HEK293T (cell line): ENCODE data around the gene ZNF525.
"Not testable (repeated sequence)": the region's sequence is repeated elsewhere in the genome, so short reads cannot be mapped to it uniquely, and the experiment has no call there.

Experiments
- CTCF ChIA-PET: fragments of 350-600 bp; formaldehyde crosslinking; extraction: SDS; loops from one replicate; lab custom pipeline; 2021; ENCODE audit warnings: antibody characterized with exemption, inconsistent platforms; lab: Yijun Ruan, JAX
- POLR2A ChIA-PET: fragments of 350-600 bp; formaldehyde crosslinking; extraction: SDS; loops from one replicate; lab custom pipeline; 2020; ENCODE audit warnings: antibody characterized with exemption, inconsistent platforms; lab: Yijun Ruan, JAX
- DNase-seq: peaks from one replicate; pipeline ENCODE4 v3.0.0; 2012; ENCODE audit warnings: mixed read lengths; ENCODE audit errors: extremely low spot score
- ARNT ChIP-seq: fragments of 450-650 bp; IDR thresholded peaks from 2 replicates; pipeline ENCODE4 v1.6.1; 2017; ENCODE audit warnings: mild to moderate bottlenecking
- BHLHE40 ChIP-seq: fragments of 450-650 bp; IDR thresholded peaks from 2 replicates; pipeline ENCODE4 v1.6.1; 2016; ENCODE audit warnings: mild to moderate bottlenecking, moderate library complexity, borderline replicate concordance
- CTBP1 ChIP-seq: fragments of 450-650 bp; IDR thresholded peaks from 2 replicates; pipeline ENCODE4 v1.6.1; 2016; ENCODE audit warnings: borderline replicate concordance
- ELF4 ChIP-seq: fragments of 450-650 bp; IDR thresholded peaks from 2 replicates; pipeline ENCODE4 v1.6.1; 2017; ENCODE audit warnings: antibody characterized with exemption
- FOXA1 ChIP-seq: fragments of 450-650 bp; IDR thresholded peaks from 2 replicates; pipeline ENCODE4 v1.6.1; 2016; ENCODE audit warnings: mild to moderate bottlenecking
- FOXK2 ChIP-seq: fragments of 450-650 bp; IDR thresholded peaks from 2 replicates; pipeline ENCODE4 v1.6.1; 2016; ENCODE audit warnings: mild to moderate bottlenecking
- FOXM1 ChIP-seq: fragments of 450-650 bp; IDR thresholded peaks from 2 replicates; pipeline ENCODE4 v1.6.1; 2017; ENCODE audit warnings: mild to moderate bottlenecking, borderline replicate concordance
- HDGF ChIP-seq: fragments of 450-650 bp; IDR thresholded peaks from 2 replicates; pipeline ENCODE4 v1.6.1; 2017; ENCODE audit warnings: antibody characterized with exemption, borderline replicate concordance
- L3MBTL2 ChIP-seq: fragments of 450-650 bp; conservative IDR thresholded peaks from 2 replicates; pipeline ENCODE4 v1.6.1; 2016; ENCODE audit warnings: mild to moderate bottlenecking
- LEF1 ChIP-seq: fragments of 450-650 bp; IDR thresholded peaks from 2 replicates; pipeline ENCODE4 v1.6.1; 2017; ENCODE audit warnings: mild to moderate bottlenecking, borderline replicate concordance
- NFRKB ChIP-seq: fragments of 450-650 bp; IDR thresholded peaks from 2 replicates; pipeline ENCODE4 v1.6.1; 2016; ENCODE audit warnings: mild to moderate bottlenecking, moderate library complexity
- SP1 ChIP-seq: fragments of 450-650 bp; IDR thresholded peaks from 2 replicates; pipeline ENCODE4 v1.6.1; 2017
- SUZ12 ChIP-seq: fragments of 450-650 bp; IDR thresholded peaks from 2 replicates; pipeline ENCODE4 v1.6.1; 2016; ENCODE audit warnings: mild to moderate bottlenecking
- TARDBP ChIP-seq: fragments of 450-650 bp; IDR thresholded peaks from 2 replicates; pipeline ENCODE4 v1.6.1; 2016
- ZNF384 ChIP-seq: fragments of 450-650 bp; IDR thresholded peaks from 2 replicates; pipeline ENCODE4 v1.6.1; 2016
- TF ChIP-seq, protein P1 (sequence below): fragments of 450-650 bp; IDR thresholded peaks from 2 replicates; pipeline ENCODE4 v1.6.1; 2016

ZNF525 gene

GRCh38 chr19:53355739-53356138 lies 9.8 kb upstream of the ZNF525 start:
- no peak for DNase-seq
- CTCF ChIA-PET, result no interaction called here
- POLR2A ChIA-PET, result no interaction called here

DNA sequence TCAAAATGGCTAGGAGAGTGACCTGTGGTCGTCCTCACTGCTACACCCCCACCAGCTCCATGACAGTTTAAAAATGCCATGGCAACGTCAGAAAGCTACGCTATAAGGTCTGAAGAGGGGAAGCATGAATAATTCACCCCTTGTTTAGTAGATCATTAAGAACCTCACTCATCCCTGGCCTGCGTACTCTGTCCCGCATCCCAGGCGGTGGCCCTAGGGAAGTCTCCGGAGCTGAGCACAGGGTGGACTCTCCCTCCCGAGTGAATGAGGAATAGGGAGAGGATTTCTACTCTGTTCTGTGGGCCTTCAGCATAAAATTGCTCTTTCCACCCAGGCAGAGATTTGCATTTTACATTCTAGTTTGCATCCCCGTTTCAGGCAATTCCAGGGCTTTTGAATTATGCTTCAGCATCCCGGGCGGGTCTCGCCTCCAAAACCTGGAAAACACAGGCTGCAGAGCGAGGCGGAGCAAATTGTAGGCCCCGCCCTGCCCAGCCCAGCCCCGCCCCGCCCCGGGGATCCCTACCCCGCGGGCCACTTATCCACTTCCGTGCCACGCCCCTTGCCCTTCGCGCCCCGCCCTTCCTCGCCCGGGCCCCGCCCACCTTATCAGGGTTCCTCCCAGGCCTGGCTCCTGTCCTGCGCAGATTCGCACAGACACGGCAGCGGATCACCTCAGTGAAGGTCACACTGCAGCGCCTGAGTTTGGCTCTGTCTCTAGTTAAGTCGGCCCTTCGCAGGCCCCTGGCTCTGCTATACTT lies 7.5 kb upstream of the ZNF525 start:
- POLR2A ChIA-PET, result no interaction called here
- CTCF ChIA-PET, result no interaction called here
- no peak for DNase-seq
- TF ChIP-seq FOXA1, result no peak
- no peak for TF ChIP-seq HDGF
- TF ChIP-seq CTBP1, result no peak
- no peak for TF ChIP-seq SP1
- TF ChIP-seq TARDBP, result no peak
- TF ChIP-seq BHLHE40, result no peak
- no peak for TF ChIP-seq ARNT
- no peak for TF ChIP-seq ELF4
- TF ChIP-seq, protein P1, sequence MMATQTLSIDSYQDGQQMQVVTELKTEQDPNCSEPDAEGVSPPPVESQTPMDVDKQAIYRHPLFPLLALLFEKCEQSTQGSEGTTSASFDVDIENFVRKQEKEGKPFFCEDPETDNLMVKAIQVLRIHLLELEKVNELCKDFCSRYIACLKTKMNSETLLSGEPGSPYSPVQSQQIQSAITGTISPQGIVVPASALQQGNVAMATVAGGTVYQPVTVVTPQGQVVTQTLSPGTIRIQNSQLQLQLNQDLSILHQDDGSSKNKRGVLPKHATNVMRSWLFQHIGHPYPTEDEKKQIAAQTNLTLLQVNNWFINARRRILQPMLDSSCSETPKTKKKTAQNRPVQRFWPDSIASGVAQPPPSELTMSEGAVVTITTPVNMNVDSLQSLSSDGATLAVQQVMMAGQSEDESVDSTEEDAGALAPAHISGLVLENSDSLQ, result no peak
- TF ChIP-seq FOXK2, result no peak
- TF ChIP-seq L3MBTL2, result no peak
- no peak for TF ChIP-seq FOXM1
- TF ChIP-seq ZNF384, result no peak
- TF ChIP-seq LEF1, result no peak
- no peak for TF ChIP-seq NFRKB

More at GRCh38 chr19:53355739-53356138, 9.8 kb upstream of the ZNF525 start:
- TF ChIP-seq FOXA1 (no peak), ELF4 (no peak), L3MBTL2 (no peak), TARDBP (no peak), FOXK2 (no peak)

DNA sequence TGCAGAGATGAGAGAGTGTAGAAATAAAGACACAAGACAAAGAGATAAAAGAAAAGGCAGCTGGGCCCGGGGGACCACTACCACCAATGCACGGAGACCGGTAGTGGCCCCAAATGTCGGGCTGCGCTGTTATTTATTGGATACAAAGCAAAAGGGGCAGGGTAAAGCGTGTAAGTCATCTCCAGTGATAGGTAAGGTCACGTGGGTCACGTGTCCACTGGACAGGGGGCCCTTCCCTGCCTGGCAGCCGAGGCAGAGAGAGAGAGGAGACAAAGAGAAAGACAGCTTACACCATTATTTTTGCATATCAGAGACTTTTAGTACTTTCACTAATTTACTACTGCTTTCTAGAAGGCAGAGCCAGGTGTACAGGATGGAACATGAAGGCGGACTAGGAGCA lies 5.4 kb upstream of the ZNF525 start:
- CTCF ChIA-PET, POLR2A ChIA-PET, DNase-seq: not testable (repeated sequence)

DNA sequence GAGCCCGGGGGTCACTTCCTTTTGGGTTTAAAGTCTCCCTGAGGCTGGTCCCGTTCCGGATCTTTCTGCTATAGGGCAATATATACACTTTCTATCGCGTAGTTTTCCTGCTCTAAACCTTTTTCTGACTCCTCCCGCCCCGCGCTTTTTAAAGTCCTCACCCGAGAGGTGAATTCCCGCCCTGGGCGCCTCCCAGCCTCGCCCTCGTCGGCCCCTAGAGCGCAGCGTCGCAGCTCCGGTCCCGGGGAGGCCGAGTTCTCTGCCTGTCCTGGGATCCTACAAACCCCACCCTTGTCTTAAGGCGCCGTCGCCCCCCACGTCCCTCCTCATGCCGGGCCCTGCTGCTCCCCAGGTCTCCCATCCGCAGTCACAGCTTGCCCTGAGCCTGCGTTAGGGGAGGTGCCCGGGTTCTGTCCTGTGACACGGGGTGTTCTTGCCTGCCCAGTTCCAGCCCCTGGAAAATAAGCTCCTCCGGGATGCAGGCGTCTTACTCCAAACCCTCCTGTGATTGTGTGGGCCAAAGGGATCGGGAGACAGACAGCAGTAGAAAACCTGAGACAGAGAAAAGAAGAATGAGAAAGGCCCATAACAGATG lies 491 bp downstream of the ZNF525 start:
- POLR2A ChIA-PET, result no interaction called here

DNA sequence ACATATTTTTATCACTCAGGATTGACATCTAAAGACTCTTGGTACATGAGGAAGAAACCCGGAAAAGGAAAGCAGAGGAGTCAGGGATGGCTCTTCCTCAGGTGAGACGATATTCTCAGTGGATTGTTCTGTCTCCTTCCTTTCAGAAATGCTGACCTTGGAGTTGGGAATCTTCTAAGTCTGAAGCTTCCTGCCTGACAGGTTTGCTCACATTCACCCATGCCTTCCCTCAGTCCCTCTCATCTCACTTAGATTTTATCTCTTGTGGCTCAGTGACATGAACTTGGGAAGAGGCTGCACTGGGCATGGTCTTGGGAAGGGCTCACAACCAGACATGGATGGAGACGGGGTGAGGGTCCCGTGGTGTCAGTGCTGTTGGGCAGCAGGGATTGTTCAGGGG lies 6.7 kb downstream of the ZNF525 start:
- TF ChIP-seq SP1, result no peak
- TF ChIP-seq SUZ12, result no peak
- no peak for TF ChIP-seq CTBP1
- TF ChIP-seq ARNT, result no peak
- TF ChIP-seq ZNF384, result no peak
- no peak for TF ChIP-seq TARDBP
- TF ChIP-seq L3MBTL2, result no peak
- TF ChIP-seq NFRKB, result no peak
- TF ChIP-seq LEF1, result no peak
- no peak for TF ChIP-seq FOXM1
- TF ChIP-seq, protein P1, result no peak
- no peak for TF ChIP-seq FOXK2
- no peak for TF ChIP-seq FOXA1
- no peak for TF ChIP-seq BHLHE40
- no peak for TF ChIP-seq ELF4
- TF ChIP-seq HDGF, result no peak
- CTCF ChIA-PET, result no interaction called here

More for the DNA sequence above, 491 bp downstream of the ZNF525 start:
- TF ChIP-seq L3MBTL2 (0 out of 2 replicates have a peak, but pooled peaks have one; percentile 4), SP1 (no peak), TARDBP (no peak)
- no peak for DNase-seq
- CTCF ChIA-PET, result no interaction called here

GRCh38 chr19:53374288-53374687 lies 8.8 kb downstream of the ZNF525 start:
- no peak for DNase-seq
- ChIA-PET CTCF (no interaction called here), POLR2A (no interaction called here)
- TF ChIP-seq NFRKB (no peak), FOXK2 (no peak), ELF4 (no peak), BHLHE40 (no peak), TARDBP (no peak), HDGF (no peak), LEF1 (no peak), L3MBTL2 (no peak), FOXM1 (no peak), SP1 (no peak), ZNF384 (no peak), SUZ12 (no peak)
- TF ChIP-seq, protein P1, result no peak

More for the DNA sequence above, 6.7 kb downstream of the ZNF525 start:
- no peak for DNase-seq
- POLR2A ChIA-PET, result no interaction called here
